Measurements from ENCODE around the gene CYLD. TPM values are rescaled to one million over a fixed set of nuclear protein-coding genes. Genes with fewer than 3 reads are reported as not detected.

Gene CYLD
- total RNA-seq, 1 experiment from 2014 or later, result 12.5 TPM

GRCh38 chr16:50718761-50719400 is 23.0 kb upstream of the CYLD start:
- Histone ChIP-seq H3K9me3 (ENCODE audit: control insufficient read depth, low read depth, low read length) (no peaks in the 10 kb centered on the region), H3K56ac (ENCODE audit: insufficient read length, low read depth, low read length) (no peak overlapping the region), H4K91ac (ENCODE audit: insufficient read length, low read depth, low read length) (no peak overlapping the region), H2BK20ac (ENCODE audit: low read depth, low read length, poor library complexity, severe bottlenecking) (no peak overlapping the region), H3K4me2 (ENCODE audit: insufficient read depth, insufficient read length, low read length) (no peak overlapping the region), H4K5ac (ENCODE audit: insufficient read length, low read depth, low read length) (no peak overlapping the region), H2BK5ac (ENCODE audit: insufficient read length, low read length) (no peak overlapping the region), H3K23ac (ENCODE audit: insufficient read length, low read depth, low read length) (no peak overlapping the region), H3K79me2 (ENCODE audit: insufficient read depth, low read length) (no peaks in the 10 kb centered on the region), H2AK5ac (ENCODE audit: insufficient read length, low read length) (no peak overlapping the region), H2BK12ac (ENCODE audit: insufficient read length, low read depth, low read length) (no peak overlapping the region), H3K4ac (ENCODE audit: low read depth, low read length) (no peak overlapping the region), H3K9ac (ENCODE audit: extremely low read depth, insufficient read length, low read length) (no peak overlapping the region), H3K23me2 (ENCODE audit: insufficient read length, low read depth, low read length, poor library complexity, severe bottlenecking) (no peaks in the 10 kb centered on the region), H3T11ph (ENCODE audit: low read length) (no peak overlapping the region), H3K14ac (ENCODE audit: insufficient read depth, low read length) (no peak overlapping the region), H3K27me3 (ENCODE audit: insufficient read depth, low read length) (no peaks in the 10 kb centered on the region), H3K27ac (ENCODE audit: insufficient read length, low read depth, low read length) (no peak overlapping the region), H2BK120ac (ENCODE audit: low read depth, low read length, poor library complexity, severe bottlenecking) (no peak overlapping the region), H2AFZ (ENCODE audit: low read length) (no peak overlapping the region), H4K8ac (replicated peaks; ENCODE audit: insufficient read length, low read depth, low read length) (no peak overlapping the region), H3K4me1 (ENCODE audit: insufficient read depth, low read length) (no peaks in the 10 kb centered on the region; the same call in 1 of the 2 replicates), H3K79me1 (ENCODE audit: insufficient read depth, low read depth, low read length, poor library complexity, severe bottlenecking) (no peaks in the 10 kb centered on the region), H4K20me1 (ENCODE audit: control insufficient read depth, insufficient read depth, insufficient read length) (no peaks in the 10 kb centered on the region), H2BK15ac (ENCODE audit: low read depth, low read length) (no peak overlapping the region), H3K18ac (ENCODE audit: insufficient read length, low read depth, low read length) (no peak overlapping the region)
- TF ChIP-seq CTCF (conservative IDR thresholded peaks at IDR 0.05), result no peak
- Mint-ChIP-seq H3K4me1 (peaks cover 12 to 14% of the 10 kb centered on the region in 2 experiments), H3K27me3 (ENCODE audit: low read depth) (no peaks in the 10 kb centered on the region; the same call in 1 of the 2 replicates), H3K4me3 (no peak overlapping the region), H3K36me3 (ENCODE audit: insufficient read depth in 1 of 3, low read depth in 3 of 3) (no peaks in the 10 kb centered on the region), H3K27ac (no peak overlapping the region), H3K9me3 (no peaks in the 10 kb centered on the region; a peak in 1 of 5 replicates)
- no peak for DNase-seq
- WGBS (ENCODE audit: extremely low coverage, insufficient read length, low lambda C conversion rate), result no CpG with 5 or more reads among the region's 9 CpGs

All from H9 (cell line).